K562 (cell line): ENCODE results near the gene IRAG1. TPM values are rescaled to one million over a fixed set of nuclear protein-coding genes. Genes with fewer than 3 reads are reported as not detected.
A peak's percentile ranks its signal among the peaks of the same experiment; 100 is the strongest.

Experiments
- ATF6 ChIP-seq: sonication (generic); formaldehyde crosslinking; IDR thresholded peaks from 2 replicates; pipeline ENCODE4 v1.4.0; 2020; ENCODE audit warnings: mild to moderate bottlenecking, missing genetic modification reagents
- CCNT2 ChIP-seq: IDR thresholded peaks from 2 replicates; pipeline ENCODE4 v1.6.1; 2011; ENCODE audit warnings: borderline replicate concordance, low read depth, mild to moderate bottlenecking, moderate library complexity, mixed read lengths, low read length; ENCODE audit not compliant: insufficient read length; ENCODE audit errors: extremely low read depth
- CEBPZ ChIP-seq: fragments of 150-350 bp; IDR thresholded peaks from 2 replicates; pipeline ENCODE4 v1.6.1; 2014; ENCODE audit warnings: low read depth, mild to moderate bottlenecking, low read length, borderline replicate concordance
- CHD4 ChIP-seq: fragments of 200-600 bp; sonication (generic); IDR thresholded peaks from 3 replicates; pipeline ENCODE4 v1.6.1; 2012; ENCODE audit warnings: low read depth, mild to moderate bottlenecking, mixed read lengths, low read length, inconsistent platforms; ENCODE audit not compliant: insufficient read depth, insufficient replicate concordance, poor library complexity, severe bottlenecking
- FOXM1 ChIP-seq, 2 experiments: fragments of 450-650 bp in 1 of 2; sonication (generic) in 1 of 2; formaldehyde crosslinking in 1 of 2; IDR thresholded peaks; 2 replicates each; pipeline versions ENCODE4 v1.6.1 to v1.9.0; 2017 to 2022; ENCODE audit warnings: low read depth in 2 of 2, mild to moderate bottlenecking in 2 of 2, missing genetic modification reagents in 1 of 2, moderate library complexity in 1 of 2
- NFIX ChIP-seq: fragments of 250-450 bp; sonication (Bioruptor Pico); IDR thresholded peaks from 2 replicates; pipeline ENCODE4 v1.4.0; 2020; ENCODE audit warnings: low read depth, mild to moderate bottlenecking, moderate library complexity
- PCBP2 ChIP-seq: fragments of 200-400 bp; formaldehyde crosslinking; IDR thresholded peaks from 2 replicates; pipeline ENCODE4 v1.6.1; 2018; ENCODE audit warnings: low read length, low read depth, mild to moderate bottlenecking, moderate library complexity; ENCODE audit not compliant: poor library complexity, severe bottlenecking
- PKNOX1 ChIP-seq: fragments of 450-650 bp; IDR thresholded peaks from 2 replicates; pipeline ENCODE4 v1.6.1; 2016
- PRPF4 ChIP-seq: fragments of 200-400 bp; formaldehyde crosslinking; IDR thresholded peaks from one replicate; pipeline ENCODE4 v1.6.1; 2017; ENCODE audit warnings: low read length, low read depth, mild to moderate bottlenecking; ENCODE audit not compliant: insufficient read depth, poor library complexity, severe bottlenecking
- SMC3 ChIP-seq: conservative IDR thresholded peaks from 2 replicates; pipeline ENCODE4 v1.6.1; 2011; ENCODE audit warnings: low read depth, low read length, improper control_type of control experiment; ENCODE audit not compliant: insufficient read depth
- SPI1 ChIP-seq: IDR thresholded peaks from 2 replicates; pipeline ENCODE4 v1.6.1; 2011; ENCODE audit warnings: low read depth, low read length, control low read depth, borderline replicate concordance
- TEAD2 ChIP-seq: fragments of 450-650 bp; IDR thresholded peaks from 2 replicates; pipeline ENCODE4 v1.6.1; 2016; ENCODE audit warnings: missing genetic modification characterization, control low read depth, missing compliant biosample characterization
- TFE3 ChIP-seq: fragments of 450-650 bp; formaldehyde crosslinking; IDR thresholded peaks from 2 replicates; pipeline ENCODE4 v1.4.0; 2020; ENCODE audit warnings: mild to moderate bottlenecking, mixed read lengths
- WHSC1 ChIP-seq: IDR thresholded peaks from one replicate; pipeline ENCODE4 v1.6.1; 2012; ENCODE audit warnings: low read length, control low read depth, inconsistent platforms
- ZNF239 ChIP-seq: fragments of 250-450 bp; sonication (Bioruptor Pico); IDR thresholded peaks from 2 replicates; pipeline ENCODE4 v1.4.0; 2020; ENCODE audit warnings: mild to moderate bottlenecking
- ZNF511 ChIP-seq: sonication (generic); formaldehyde crosslinking; IDR thresholded peaks from 2 replicates; pipeline ENCODE4 v1.8.0; 2022; ENCODE audit warnings: mild to moderate bottlenecking, missing genetic modification reagents
- ZNF778 ChIP-seq: fragments of 450-650 bp; formaldehyde crosslinking; IDR thresholded peaks from 2 replicates; pipeline ENCODE4 v1.4.0; 2020; ENCODE audit warnings: mild to moderate bottlenecking, moderate library complexity
- polyA plus RNA-seq, 8 experiments: library from polyadenylated mRNA; depleted of rRNA in 4 of 8; stranded (reverse) in 5 of 8; unstranded in 3 of 8; fragments of >200 nt; fragmentation: Nextera tagmentation in 2 of 8; fragmentation: Illumina TruSeq in 1 of 8; extraction: Ambion mirVana in 2 of 8; extraction: Trizol in 1 of 8; gene quantifications; 2 replicates each; pipeline versions ENCODE4 v1.2.1 to v1.2.3, GENCODE V29; 2011 to 2014; ENCODE audit warnings: inconsistent platforms in 1 of 8, missing spikeins in 1 of 8
- total RNA-seq, 7 experiments: library from RNA; depleted of rRNA in 6 of 7; stranded (reverse); fragments of >200 nt in 6 of 7; fragmentation: Illumina TruSeq in 2 of 7; extraction: Trizol in 2 of 7; gene quantifications; 2 replicates each; pipeline versions ENCODE4 v1.2.1 to v1.2.3, GENCODE V29; 2011 to 2021; ENCODE audit warnings: low replicate concordance in 1 of 7

The IRAG1 gene
- total and polyA plus RNA-seq, 9 of the 15 experiments (the other 6 are each of a cell fraction or from before 2014, with no cell fraction given) = 0.01 to 0.22 (median 0.09) TPM; not detected in 1

GRCh38 chr11:10742460-10743208, 49.1 kb upstream of the IRAG1 start (continued):
- TF ChIP-seq PRPF4 (no peak), CCNT2 (peak; percentile 6), FOXM1 (IDR thresholded peaks at IDR 0.05; ENCODE audit: low read depth) (0 out of 2 replicates have a peak, but pooled peaks have one; percentile 36), FOXM1 (CRISPR knock-in tag; IDR thresholded peaks at IDR 0.05; ENCODE audit: low read depth) (no peak), WHSC1 (no peak), SMC3 (no peak), ZNF778 (CRISPR knock-in tag) (no peak), ZNF239 (no peak; the same call in 1 of the 2 replicates), NFIX (CRISPR knock-in tag) (no peak), TEAD2 (tag) (no peak), ZNF511 (no peak), CHD4 (no peak), PKNOX1 (peak; percentile 83), TFE3 (CRISPR knock-in tag) (no peak), PCBP2 (no peak), CEBPZ (no peak), SPI1 (no peak), ATF6 (CRISPR knock-in tag) (no peak)
